Astrocyte of the cerebellum (primary cell): Measurements from ENCODE around the gene OR10V1.

ENCODE experiments used
- DNase-seq: peaks from one replicate; pipeline ENCODE4 v3.0.0-alpha.2; 2011; ENCODE audit warnings: low read depth
- H3K4me3 ChIP-seq: 2 replicates; pipeline ENCODE4 v1.5.1; 2011; ENCODE audit warnings: mild to moderate bottlenecking, low read depth, low read length, moderate library complexity
- in situ Hi-C: cut with HindIII; loops from 2 replicates; pipeline ENCODE4 v1.10.0; 2017; ENCODE audit warnings: low sequenced_read_pairs
- TF ChIP-seq, protein P1 (sequence below): IDR thresholded peaks from 2 replicates; pipeline ENCODE4 v1.5.1; 2012; ENCODE audit warnings: low read length, low read depth, moderate library complexity, mild to moderate bottlenecking; ENCODE audit errors: missing control alignments

OR10V1 gene, protein sequence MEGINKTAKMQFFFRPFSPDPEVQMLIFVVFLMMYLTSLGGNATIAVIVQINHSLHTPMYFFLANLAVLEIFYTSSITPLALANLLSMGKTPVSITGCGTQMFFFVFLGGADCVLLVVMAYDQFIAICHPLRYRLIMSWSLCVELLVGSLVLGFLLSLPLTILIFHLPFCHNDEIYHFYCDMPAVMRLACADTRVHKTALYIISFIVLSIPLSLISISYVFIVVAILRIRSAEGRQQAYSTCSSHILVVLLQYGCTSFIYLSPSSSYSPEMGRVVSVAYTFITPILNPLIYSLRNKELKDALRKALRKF

DNA sequence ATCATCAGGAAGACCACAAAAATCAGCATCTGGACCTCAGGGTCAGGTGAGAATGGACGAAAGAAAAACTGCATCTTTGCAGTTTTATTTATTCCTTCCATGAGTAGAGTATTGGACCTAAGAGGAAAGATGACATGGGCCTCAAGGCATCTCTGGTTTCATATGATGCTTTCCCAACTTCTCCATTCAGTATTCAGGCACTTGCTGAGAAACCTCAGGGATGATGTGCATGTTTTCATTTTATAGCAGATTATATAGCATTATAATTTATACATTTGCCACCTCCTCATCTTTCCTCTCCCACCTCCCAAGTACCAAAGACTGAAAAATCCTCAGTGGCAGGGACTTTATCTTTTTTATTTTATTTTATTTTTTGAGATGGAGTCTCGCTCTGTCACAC is at the start of gene OR10V1:
TSS of gene OR10V1 (minus strand) at position 101 of the 400 bp plus-strand sequence. CDS start at position 101, 0 bp downstream.
- TF ChIP-seq, protein P1, sequence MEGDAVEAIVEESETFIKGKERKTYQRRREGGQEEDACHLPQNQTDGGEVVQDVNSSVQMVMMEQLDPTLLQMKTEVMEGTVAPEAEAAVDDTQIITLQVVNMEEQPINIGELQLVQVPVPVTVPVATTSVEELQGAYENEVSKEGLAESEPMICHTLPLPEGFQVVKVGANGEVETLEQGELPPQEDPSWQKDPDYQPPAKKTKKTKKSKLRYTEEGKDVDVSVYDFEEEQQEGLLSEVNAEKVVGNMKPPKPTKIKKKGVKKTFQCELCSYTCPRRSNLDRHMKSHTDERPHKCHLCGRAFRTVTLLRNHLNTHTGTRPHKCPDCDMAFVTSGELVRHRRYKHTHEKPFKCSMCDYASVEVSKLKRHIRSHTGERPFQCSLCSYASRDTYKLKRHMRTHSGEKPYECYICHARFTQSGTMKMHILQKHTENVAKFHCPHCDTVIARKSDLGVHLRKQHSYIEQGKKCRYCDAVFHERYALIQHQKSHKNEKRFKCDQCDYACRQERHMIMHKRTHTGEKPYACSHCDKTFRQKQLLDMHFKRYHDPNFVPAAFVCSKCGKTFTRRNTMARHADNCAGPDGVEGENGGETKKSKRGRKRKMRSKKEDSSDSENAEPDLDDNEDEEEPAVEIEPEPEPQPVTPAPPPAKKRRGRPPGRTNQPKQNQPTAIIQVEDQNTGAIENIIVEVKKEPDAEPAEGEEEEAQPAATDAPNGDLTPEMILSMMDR, result no peak
- no peak within 1 kb of the TSS for H3K4me3 ChIP-seq
- in situ Hi-C loops, result no loop called here
- no peak for DNase-seq

DNA sequence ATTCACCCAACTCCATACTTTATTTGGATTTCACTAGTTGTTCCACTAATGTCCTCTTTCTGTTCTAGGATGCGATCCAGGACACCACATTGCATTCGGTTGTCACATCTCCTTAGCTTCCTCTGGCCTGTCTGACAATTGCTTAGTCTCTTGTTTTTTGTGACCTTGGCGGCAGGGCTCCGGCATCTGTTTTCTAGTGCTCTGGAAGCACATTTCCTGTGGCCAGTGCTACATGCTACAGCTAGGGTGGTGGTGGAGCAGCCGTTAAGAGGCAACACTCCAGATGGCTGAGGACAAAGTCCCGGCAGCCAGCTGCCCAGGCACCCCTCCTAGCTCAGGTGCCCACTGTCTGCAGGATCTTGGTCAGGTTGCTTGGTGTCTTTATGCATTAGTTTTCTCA is 48.3 kb upstream of the OR10V1 start:
- TF ChIP-seq, protein P1, result no peak
- no peak overlapping the region for H3K4me3 ChIP-seq
- DNase-seq, result no peak
- in situ Hi-C loops, result no loop called here

DNA sequence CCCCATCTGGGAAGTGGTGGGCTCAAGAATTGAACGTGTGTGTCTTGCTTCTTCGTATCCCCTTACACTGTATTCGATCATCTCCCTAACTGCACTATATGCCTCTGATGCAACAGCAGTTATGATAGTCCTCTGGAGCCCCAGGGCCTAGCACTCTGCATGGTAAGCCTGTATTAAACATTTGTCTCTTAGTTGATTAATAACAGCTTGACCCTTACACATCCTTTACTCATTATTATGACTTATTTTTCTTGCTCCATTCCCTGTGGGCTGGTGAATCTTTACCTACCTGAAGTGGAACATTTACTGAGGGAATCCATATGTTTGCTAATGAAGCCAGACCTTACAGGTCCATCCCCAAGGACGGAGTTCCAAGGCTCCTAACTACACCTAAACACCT is 47.1 kb upstream of the OR10V1 start:
- no peak for DNase-seq
- TF ChIP-seq, protein P1, result no peak
- in situ Hi-C loops, result no loop called here
- no peak overlapping the region for H3K4me3 ChIP-seq

DNA sequence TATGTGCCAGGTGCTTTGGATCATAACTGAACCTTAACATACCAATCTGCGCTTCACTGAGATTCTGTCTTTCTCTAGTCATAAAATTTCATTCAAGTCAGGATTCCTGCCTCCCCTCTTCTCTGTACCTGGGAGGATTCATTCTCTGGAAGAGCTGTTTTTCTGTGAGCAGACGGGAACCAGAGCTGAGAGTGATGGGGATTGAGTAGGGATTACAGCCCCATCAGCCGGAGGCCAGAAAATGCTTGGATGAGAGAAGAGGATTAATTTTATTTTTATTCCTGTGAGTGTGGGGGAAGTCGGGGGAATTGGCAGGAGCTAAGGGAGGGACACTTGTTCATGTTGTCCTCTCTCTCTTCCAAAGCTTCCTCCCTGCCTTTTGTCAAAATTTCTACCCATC is 46.3 kb upstream of the OR10V1 start:
- in situ Hi-C loops, result no loop called here
- no peak for DNase-seq
- TF ChIP-seq, protein P1, result no peak
- H3K4me3 ChIP-seq, result no peak overlapping the region

DNA sequence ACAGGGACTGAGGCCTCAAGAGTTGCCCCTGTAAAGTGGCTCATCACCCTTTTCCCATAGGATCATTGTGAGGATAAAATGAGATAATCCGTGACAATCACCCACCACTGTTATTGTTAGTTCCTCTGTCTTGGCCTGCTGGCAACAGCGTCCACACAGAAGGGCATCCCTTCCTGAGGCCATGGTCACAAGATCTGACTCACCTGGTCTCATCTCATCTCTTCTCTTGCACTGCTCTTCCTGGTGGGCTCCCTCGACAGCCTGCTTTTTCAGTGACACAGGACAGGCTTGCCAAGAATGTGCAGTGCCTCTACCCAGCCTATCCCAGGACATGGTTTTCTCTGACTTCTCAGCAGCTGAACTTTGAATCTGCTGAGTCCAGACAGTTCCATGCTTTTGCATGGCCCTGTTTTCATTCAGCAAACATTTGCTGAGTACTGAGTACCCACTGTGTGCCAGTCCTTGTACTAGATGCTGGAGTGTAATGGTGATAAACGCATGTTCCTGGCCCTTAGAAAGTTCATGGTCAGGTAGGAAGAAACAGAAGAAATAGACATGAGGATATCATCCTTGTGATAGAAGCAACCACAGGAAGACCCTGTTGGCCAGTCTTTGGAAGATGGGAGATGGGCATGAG is 44.9 kb upstream of the OR10V1 start:
- TF ChIP-seq, protein P1, result no peak
- H3K4me3 ChIP-seq, result no peak overlapping the region
- no peak for DNase-seq
- in situ Hi-C loops, result no loop called here

DNA sequence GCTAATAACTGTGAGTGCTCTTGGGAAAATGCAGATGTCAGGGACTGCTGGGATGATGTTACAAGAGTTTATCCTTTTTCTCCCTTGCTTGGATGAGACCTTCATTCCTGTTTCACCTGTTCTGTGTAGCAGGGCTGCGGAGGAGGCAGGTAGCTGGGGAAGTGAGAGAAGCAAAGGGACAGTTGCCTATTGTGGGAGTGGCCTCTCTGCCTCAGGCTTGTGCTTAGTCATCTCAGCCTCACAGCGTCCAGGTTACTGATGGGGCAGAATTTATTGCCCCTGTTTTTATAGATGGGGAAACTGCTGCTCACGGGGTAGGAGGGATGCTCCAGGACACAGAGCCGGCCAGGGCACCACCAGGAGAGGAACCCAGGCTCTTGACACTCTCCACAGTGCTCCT is 43.2 kb upstream of the OR10V1 start:
- in situ Hi-C loops, result no loop called here
- TF ChIP-seq, protein P1, result no peak
- H3K4me3 ChIP-seq, result no peak overlapping the region
- DNase-seq, result no peak
